T-cell (primary cell): ENCODE results near the gene SLC8A1. TPM values are rescaled to one million over a fixed set of nuclear protein-coding genes. Genes with fewer than 3 reads are reported as not detected.

Source experiments
- ATAC-seq, 4 experiments: fragments of 200-7000 bp in 3 of 4; fragments of 150-1000 bp in 1 of 4; cut with Tn5 transposase; replicated peaks in 1 of 4; 1 replicate in 3 of 4; 2 replicates in 1 of 4; pipeline ENCODE4 v1.10.0; 2021; ENCODE audit warnings: moderate library complexity in 3 of 4, mild to moderate bottlenecking in 2 of 4, moderate number of reproducible peaks in 1 of 4
- CTCF ChIA-PET, 2 donors: fragments of 300-600 bp; sonication (Branson Sonifier 250); formaldehyde crosslinking; loops; one replicate each; lab custom pipeline; 2022; ENCODE audit warnings: antibody characterized with exemption in 2 of 2; lab: Charles Lee
- POLR2A ChIA-PET, 2 donors: fragments of 300-600 bp; sonication (Branson Sonifier 250); formaldehyde crosslinking; loops; one replicate each; lab custom pipeline; 2022; ENCODE audit warnings: antibody characterized with exemption in 2 of 2; lab: Charles Lee
- DNase-seq, 35 experiments: peaks; one replicate each; pipeline versions ENCODE4 v3.0.0 to v3.0.0-alpha.2; 2013 to 2023
- H3K27ac ChIP-seq: one replicate; pipeline ENCODE4 v1.5.1; 2013; ENCODE audit warnings: low read length
- H3K27me3 ChIP-seq, 2 experiments: replicated peaks in 1 of 2; 1 replicate in 1 of 2; 2 replicates in 1 of 2; pipeline versions ENCODE4 v1.6.1 to v1.7.0; 2013; ENCODE audit warnings: low read length in 1 of 2, mixed read lengths in 1 of 2; ENCODE audit not compliant: control insufficient read depth in 2 of 2, insufficient read depth in 2 of 2; ENCODE audit errors: extremely low read depth in 1 of 2
- H3K36me3 ChIP-seq, 2 donors: 1 replicate in 1 of 2; 2 replicates in 1 of 2; pipeline versions ENCODE4 v1.6.1 to v1.7.0; 2013; ENCODE audit warnings: low read length in 1 of 2; ENCODE audit not compliant: control insufficient read depth in 2 of 2, insufficient read depth in 1 of 2; ENCODE audit errors: extremely low read depth in 1 of 2
- H3K4me1 ChIP-seq, 2 experiments: 1 replicate in 1 of 2; 2 replicates in 1 of 2; pipeline versions ENCODE4 v1.6.1 to v1.7.0; 2013; ENCODE audit warnings: low read length in 2 of 2, mixed read lengths in 1 of 2; ENCODE audit not compliant: insufficient read depth in 2 of 2, control insufficient read depth in 1 of 2; ENCODE audit errors: extremely low read depth in 1 of 2
- H3K4me3 ChIP-seq, 2 donors: 1 replicate in 1 of 2; 2 replicates in 1 of 2; pipeline versions ENCODE4 v1.5.1 to v1.7.0; 2013; ENCODE audit warnings: mild to moderate bottlenecking in 2 of 2, low read length in 1 of 2, moderate library complexity in 1 of 2; ENCODE audit not compliant: control insufficient read depth in 1 of 2; ENCODE audit errors: extremely low read depth in 1 of 2
- H3K9me3 ChIP-seq: 2 replicates; pipeline ENCODE4 v1.7.0; 2013
- H3K27ac Mint-ChIP-seq, 2 donors: one replicate each; pipeline ENCODE4 v1.8.0; 2020 to 2021; ENCODE audit warnings: mild to moderate bottlenecking in 2 of 2, mixed read lengths in 2 of 2
- H3K27me3 Mint-ChIP-seq, 2 donors: one replicate each; pipeline ENCODE4 v1.8.0; 2021 to 2022; ENCODE audit warnings: mixed read lengths in 2 of 2
- H3K36me3 Mint-ChIP-seq: one replicate; pipeline ENCODE4 v1.8.0; 2021; ENCODE audit warnings: mixed read lengths
- H3K4me1 Mint-ChIP-seq, 3 donors: one replicate each; pipeline ENCODE4 v1.8.0; 2020 to 2022; ENCODE audit warnings: mixed read lengths in 3 of 3, mild to moderate bottlenecking in 1 of 3
- H3K4me3 Mint-ChIP-seq, 3 donors: one replicate each; pipeline ENCODE4 v1.8.0; 2020 to 2022; ENCODE audit warnings: mild to moderate bottlenecking in 3 of 3, mixed read lengths in 3 of 3, moderate library complexity in 3 of 3
- H3K9me3 Mint-ChIP-seq, 3 donors: one replicate each; pipeline ENCODE4 v1.8.0; 2020 to 2022; ENCODE audit warnings: mixed read lengths in 3 of 3
- WGBS: methylation state at CpG from one replicate; pipeline ENCODE4 v1.1.5; 2013; ENCODE audit warnings: missing lambda C conversion rate; ENCODE audit not compliant: insufficient coverage; 5-methylcytosine and 5-hydroxymethylcytosine counted together
- total RNA-seq, 35 experiments: library from RNA in 6 of 35; stranded (reverse) in 6 of 35; fragments of 120-200 nt in 1 of 35; gene quantifications; one replicate each; pipeline versions ENCODE4 v1.2.1 to v1.2.4 and lab custom pipeline; 2013 to 2026

SLC8A1 gene
- total RNA-seq, 5 donors from 2014 or later (not counting 1 experiment from before 2014, with no cell fraction given) = 0.09 to 0.35 (median 0.13) TPM

- Histone ChIP-seq H3K9me3 (no peaks in the 10 kb centered on the region), H3K4me3 (no peak overlapping the region), H3K36me3 (no peaks in the 10 kb centered on the region), H3K27me3 (no peaks in the 10 kb centered on the region), H3K27ac (no peak overlapping the region), H3K4me1 (no peaks in the 10 kb centered on the region)
- no peaks in the 10 kb centered on the region for H3K4me1 Mint-ChIP-seq
- WGBS = 93% methylated on average over 2 of the region's 4 CpGs
- H3K9me3 Mint-ChIP-seq = no peaks in the 10 kb centered on the region
- no peak overlapping the region for H3K4me3 Mint-ChIP-seq
- ChIA-PET POLR2A (no interaction called here), CTCF (no interaction called here)
- H3K27ac Mint-ChIP-seq = no peak overlapping the region
- H3K27me3 Mint-ChIP-seq = no peaks in the 10 kb centered on the region
- H3K36me3 Mint-ChIP-seq = no peaks in the 10 kb centered on the region
- no peak for DNase-seq
- no peak for ATAC-seq
Measured at GRCh38 chr2:40224318-40224717, 227.6 kb downstream of the SLC8A1 start.

DNA sequence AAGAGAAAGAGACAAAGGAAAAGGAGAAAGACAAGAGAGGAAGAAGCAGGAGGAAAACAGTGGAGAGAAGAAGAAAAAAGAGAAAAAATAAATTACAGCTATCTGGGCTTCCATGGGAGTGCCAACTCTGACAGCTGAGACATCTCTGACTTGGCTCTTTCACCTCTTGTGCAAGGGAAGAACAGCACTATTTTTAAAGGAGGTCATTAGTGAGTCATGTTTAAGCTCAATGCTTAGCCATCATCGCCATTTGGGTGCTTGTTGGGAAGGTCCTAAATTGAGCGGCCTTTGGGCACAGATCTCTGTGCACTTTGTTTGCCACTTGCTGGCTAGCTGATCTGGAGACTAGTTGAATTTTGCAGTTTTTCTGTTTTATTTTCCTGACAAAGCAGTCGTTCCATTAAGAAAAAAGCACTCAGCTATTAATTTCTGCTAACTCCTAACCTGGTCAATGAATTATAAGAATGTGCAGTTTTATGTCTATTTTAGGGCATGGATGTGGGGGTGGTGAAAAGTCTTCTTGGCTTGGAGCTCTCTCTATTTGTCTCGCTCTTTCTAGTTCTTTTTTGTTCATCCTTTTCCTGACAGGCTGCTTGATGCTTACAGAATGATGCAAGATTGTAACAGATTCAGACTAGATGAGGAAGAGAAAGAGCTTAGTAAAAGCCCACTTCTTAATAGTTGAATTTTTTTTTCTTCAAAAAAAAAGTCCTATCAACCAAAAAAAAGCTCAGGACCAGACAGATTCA lies 231.5 kb downstream of the SLC8A1 start:
- no peak overlapping the region for H3K27ac ChIP-seq
- no peaks in the 10 kb centered on the region for H3K27me3 ChIP-seq
- H3K4me3 ChIP-seq = no peak overlapping the region
- Mint-ChIP-seq H3K27me3 (no peaks in the 10 kb centered on the region), H3K9me3 (peaks cover 3 to 9% (median 3%) of the 10 kb centered on the region in 3 donors), H3K27ac (no peak overlapping the region), H3K36me3 (no peaks in the 10 kb centered on the region), H3K4me1 (no peaks in the 10 kb centered on the region), H3K4me3 (no peak overlapping the region)
- CTCF ChIA-PET = interaction anchor here in 1 of 2 donors (0.6 kb wide), 1 partner anchor 27 kb away, joined by 3 read pairs; no protein-coding TSS in a partner anchor
- no peak for DNase-seq
- no peak for ATAC-seq
- H3K4me1 ChIP-seq = no peaks in the 10 kb centered on the region
- WGBS = 100% methylated on average over 1 of the region's 4 CpGs
- no peaks in the 10 kb centered on the region for H3K9me3 ChIP-seq
- POLR2A ChIA-PET = interaction anchor here in 1 of 2 donors (0.7 kb wide), 1 partner anchor 30 kb away, joined by 5 read pairs; no protein-coding TSS in a partner anchor
- H3K36me3 ChIP-seq = no peaks in the 10 kb centered on the region

DNA sequence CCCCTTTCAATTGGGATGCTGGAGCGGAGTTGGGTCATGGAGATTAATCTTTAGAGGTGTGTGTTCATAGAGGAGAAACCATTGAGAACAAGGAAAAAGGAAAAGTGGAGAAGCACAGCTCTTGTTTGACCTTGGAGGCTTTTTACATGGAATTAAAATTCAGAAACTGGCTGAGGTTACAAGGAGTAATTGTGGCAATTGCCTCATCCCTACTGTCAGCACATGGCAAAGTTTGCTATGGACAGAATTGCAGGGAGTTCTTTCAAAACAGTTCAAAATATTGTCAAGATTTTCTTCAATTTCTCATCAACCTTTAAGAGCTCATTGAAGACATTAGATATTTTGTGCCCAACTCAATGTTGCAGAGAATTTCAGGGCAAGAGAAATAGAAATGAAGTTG lies 232.7 kb downstream of the SLC8A1 start:
- no peaks in the 10 kb centered on the region for H3K4me1 Mint-ChIP-seq
- Histone ChIP-seq H3K4me3 (no peak overlapping the region), H3K9me3 (no peaks in the 10 kb centered on the region), H3K27ac (no peak overlapping the region), H3K4me1 (no peaks in the 10 kb centered on the region), H3K27me3 (no peaks in the 10 kb centered on the region), H3K36me3 (no peaks in the 10 kb centered on the region)
- DNase-seq = no peak
- no peak for ATAC-seq
- POLR2A ChIA-PET = no interaction called here
- no peak overlapping the region for H3K27ac Mint-ChIP-seq
- H3K4me3 Mint-ChIP-seq = no peak overlapping the region
- CTCF ChIA-PET = no interaction called here
- WGBS = 81% methylated on average over 1 of the region's 1 CpG
- H3K9me3 Mint-ChIP-seq = peaks cover 3 to 9% (median 3%) of the 10 kb centered on the region in 3 donors
- H3K36me3 Mint-ChIP-seq = no peaks in the 10 kb centered on the region
- no peaks in the 10 kb centered on the region for H3K27me3 Mint-ChIP-seq

GRCh38 chr2:40218679-40219078 lies 233.2 kb downstream of the SLC8A1 start:
- Mint-ChIP-seq H3K27ac (no peak overlapping the region), H3K9me3 (peaks cover 3 to 9% (median 3%) of the 10 kb centered on the region in 3 donors), H3K4me3 (no peak overlapping the region), H3K4me1 (no peaks in the 10 kb centered on the region), H3K27me3 (no peaks in the 10 kb centered on the region), H3K36me3 (no peaks in the 10 kb centered on the region)
- H3K27ac ChIP-seq = no peak overlapping the region
- 5% methylated on average over 3 of the region's 3 CpGs for WGBS
- DNase-seq (no peak), ATAC-seq (no peak)
- CTCF ChIA-PET = interaction anchor here in 1 of 2 donors (1.1 kb wide), 1 partner anchor 9 kb away, joined by 3 read pairs; no protein-coding TSS in a partner anchor
- H3K4me1 ChIP-seq = no peaks in the 10 kb centered on the region
- H3K27me3 ChIP-seq = no peaks in the 10 kb centered on the region
- no peaks in the 10 kb centered on the region for H3K9me3 ChIP-seq
- no peak overlapping the region for H3K4me3 ChIP-seq
- no peaks in the 10 kb centered on the region for H3K36me3 ChIP-seq
- POLR2A ChIA-PET = no interaction called here

GRCh38 chr2:40213619-40214018 lies 238.3 kb downstream of the SLC8A1 start:
- Mint-ChIP-seq H3K9me3 (peaks cover 3 to 9% (median 3%) of the 10 kb centered on the region in 3 donors), H3K4me3 (no peak overlapping the region), H3K27ac (no peak overlapping the region), H3K4me1 (no peaks in the 10 kb centered on the region), H3K27me3 (no peaks in the 10 kb centered on the region), H3K36me3 (no peaks in the 10 kb centered on the region)
- H3K36me3 ChIP-seq = no peaks in the 10 kb centered on the region
- ChIA-PET POLR2A (no interaction called here), CTCF (no interaction called here)
- H3K27me3 ChIP-seq = no peaks in the 10 kb centered on the region
- H3K9me3 ChIP-seq = no peaks in the 10 kb centered on the region
- H3K27ac ChIP-seq = no peak overlapping the region
- ATAC-seq (no peak), DNase-seq (no peak)
- H3K4me1 ChIP-seq = no peaks in the 10 kb centered on the region
- WGBS = 80% methylated on average over 1 of the region's 3 CpGs
- no peak overlapping the region for H3K4me3 ChIP-seq

- Histone ChIP-seq H3K9me3 (no peaks in the 10 kb centered on the region), H3K27ac (no peak overlapping the region), H3K4me3 (no peak overlapping the region), H3K36me3 (no peaks in the 10 kb centered on the region), H3K4me1 (no peaks in the 10 kb centered on the region), H3K27me3 (no peaks in the 10 kb centered on the region)
- H3K4me1 Mint-ChIP-seq = no peaks in the 10 kb centered on the region
- ChIA-PET CTCF (no interaction called here), POLR2A (no interaction called here)
- no peaks in the 10 kb centered on the region for H3K27me3 Mint-ChIP-seq
- no peak for DNase-seq
- peaks cover 3 to 9% (median 3%) of the 10 kb centered on the region in 3 donors for H3K9me3 Mint-ChIP-seq
- ATAC-seq = no peak
- H3K4me3 Mint-ChIP-seq = no peak overlapping the region
- WGBS = no CpG with 5 or more reads among the region's 1 CpG
- no peak overlapping the region for H3K27ac Mint-ChIP-seq
- H3K36me3 Mint-ChIP-seq = no peaks in the 10 kb centered on the region
Measured at GRCh38 chr2:40213071-40213470, 238.8 kb downstream of the SLC8A1 start.
